Colonic mucosa (tissue), 4 donors: ENCODE data around the gene GPD1. TPM values are rescaled to one million over a fixed set of nuclear protein-coding genes. Genes with fewer than 3 reads are reported as not detected.
"Not testable (repeated sequence)": the region's sequence is repeated elsewhere in the genome, so short reads cannot be mapped to it uniquely, and the experiment has no call there.

Source experiments
- DNase-seq: peaks from one replicate; pipeline ENCODE4 v3.0.0-alpha.2; 2020
- H3K27ac ChIP-seq: fragments of 200-600 bp; one replicate; pipeline ENCODE4 v1.8.0; 2021
- H3K27me3 ChIP-seq: fragments of 200-600 bp; one replicate; pipeline ENCODE4 v1.8.0; 2021
- H3K36me3 ChIP-seq: fragments of 200-600 bp; one replicate; pipeline ENCODE4 v1.8.0; 2021
- H3K4me1 ChIP-seq: fragments of 200-600 bp; one replicate; pipeline ENCODE4 v1.8.0; 2021; ENCODE audit warnings: mild to moderate bottlenecking
- H3K4me3 ChIP-seq: fragments of 200-600 bp; one replicate; pipeline ENCODE4 v1.8.0; 2021
- H3K9ac ChIP-seq, 2 donors: one replicate each; pipeline ENCODE4 v1.7.0; 2013; ENCODE audit warnings: control low read depth in 2 of 2, low read depth in 2 of 2, low read length in 2 of 2
- H3K9me3 ChIP-seq: fragments of 200-600 bp; one replicate; pipeline ENCODE4 v1.8.0; 2021
- intact Hi-C: fragments of 100-400 bp; cut with DNase I; formaldehyde crosslinking; loops from one replicate; pipeline ENCODE4 v1.14.1; 2022
- total RNA-seq, 2 donors: library from RNA; stranded (reverse); fragmentation: NEBNext Ultra II Directional in 1 of 2; extraction: Animal tissue kit (Norgen Biotek cat#: 25700) in 1 of 2; gene quantifications; one replicate each; pipeline ENCODE4 v1.2.1, GENCODE V29; 2021
- TF ChIP-seq, protein P1 (sequence below): fragments of 200-600 bp; IDR thresholded peaks from one replicate; pipeline ENCODE4 v1.8.0; 2022; ENCODE audit warnings: antibody characterized with exemption, mild to moderate bottlenecking
- donor health status: healthy.
- donor health status: DM: no; HTN: no; CAD: no.
- donor health status: DM: no; HTN: no; CAD: no.

Gene GPD1
- total RNA-seq, 2 donors from 2014 or later, result 2.1 to 3.4 TPM

DNA sequence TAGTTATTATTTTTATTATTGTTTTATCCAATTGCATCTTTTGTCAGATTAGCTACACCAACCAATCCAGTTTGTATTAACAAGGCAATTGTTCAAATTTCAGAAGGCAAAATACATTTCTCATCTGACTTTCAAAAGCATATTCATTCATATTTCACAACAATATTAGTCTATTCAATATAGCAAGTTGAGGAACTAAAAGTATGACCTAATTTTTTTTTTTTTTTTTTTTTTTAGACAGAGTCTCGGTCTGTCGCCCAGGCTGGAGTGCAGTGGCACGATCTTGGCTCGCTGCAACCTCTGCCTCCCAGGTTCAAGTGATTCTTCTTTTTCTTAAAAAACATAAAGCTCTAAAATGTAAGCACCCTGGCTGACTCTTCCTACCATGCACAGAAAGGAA, 25.5 kb downstream of the GPD1 start:
- no peaks in the 10 kb centered on the region for H3K27me3 ChIP-seq
- H3K4me3 ChIP-seq, result no peak overlapping the region
- H3K9ac ChIP-seq, result no peak overlapping the region
- no peak for DNase-seq
- TF ChIP-seq, protein P1, sequence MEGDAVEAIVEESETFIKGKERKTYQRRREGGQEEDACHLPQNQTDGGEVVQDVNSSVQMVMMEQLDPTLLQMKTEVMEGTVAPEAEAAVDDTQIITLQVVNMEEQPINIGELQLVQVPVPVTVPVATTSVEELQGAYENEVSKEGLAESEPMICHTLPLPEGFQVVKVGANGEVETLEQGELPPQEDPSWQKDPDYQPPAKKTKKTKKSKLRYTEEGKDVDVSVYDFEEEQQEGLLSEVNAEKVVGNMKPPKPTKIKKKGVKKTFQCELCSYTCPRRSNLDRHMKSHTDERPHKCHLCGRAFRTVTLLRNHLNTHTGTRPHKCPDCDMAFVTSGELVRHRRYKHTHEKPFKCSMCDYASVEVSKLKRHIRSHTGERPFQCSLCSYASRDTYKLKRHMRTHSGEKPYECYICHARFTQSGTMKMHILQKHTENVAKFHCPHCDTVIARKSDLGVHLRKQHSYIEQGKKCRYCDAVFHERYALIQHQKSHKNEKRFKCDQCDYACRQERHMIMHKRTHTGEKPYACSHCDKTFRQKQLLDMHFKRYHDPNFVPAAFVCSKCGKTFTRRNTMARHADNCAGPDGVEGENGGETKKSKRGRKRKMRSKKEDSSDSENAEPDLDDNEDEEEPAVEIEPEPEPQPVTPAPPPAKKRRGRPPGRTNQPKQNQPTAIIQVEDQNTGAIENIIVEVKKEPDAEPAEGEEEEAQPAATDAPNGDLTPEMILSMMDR, result no peak
- no peaks in the 10 kb centered on the region for H3K36me3 ChIP-seq
- no peaks in the 10 kb centered on the region for H3K9me3 ChIP-seq
- no peak overlapping the region for H3K27ac ChIP-seq
- no peaks in the 10 kb centered on the region for H3K4me1 ChIP-seq
- intact Hi-C loops, result no loop called here

DNA sequence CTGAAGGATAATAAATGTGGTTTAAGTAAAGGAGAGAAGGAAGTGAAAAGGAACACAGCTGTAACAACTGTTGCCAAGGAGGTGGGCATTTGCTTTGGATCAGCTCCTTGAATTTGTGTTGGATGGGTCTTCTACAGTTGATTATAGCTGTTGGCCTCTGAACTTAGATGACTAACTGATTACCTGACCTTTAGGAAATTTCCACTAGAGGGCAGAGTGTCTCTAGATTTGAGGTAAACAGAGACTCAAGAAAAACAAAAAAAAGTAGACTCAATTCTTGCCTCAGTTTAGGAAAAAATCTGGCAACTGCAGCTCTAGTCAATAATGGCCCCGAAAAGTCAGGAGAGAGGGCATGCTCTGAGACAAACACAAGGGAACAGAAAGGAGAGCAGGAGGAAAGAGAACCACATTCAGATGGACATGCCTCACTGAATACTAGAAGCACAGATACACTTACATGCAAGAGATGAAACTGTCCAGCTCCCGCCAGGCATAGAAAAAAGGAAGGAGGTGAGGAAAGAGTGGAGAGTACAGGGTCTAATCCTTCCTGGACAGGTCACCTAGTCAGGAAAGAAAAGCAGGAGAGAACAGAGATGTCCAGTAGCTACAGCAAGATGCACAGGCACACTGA, 28.8 kb downstream of the GPD1 start:
- Histone ChIP-seq H3K27ac (no peak overlapping the region), H3K9ac (no peak overlapping the region), H3K4me1 (no peaks in the 10 kb centered on the region), H3K36me3 (peaks cover 3% of the 10 kb centered on the region), H3K9me3 (no peaks in the 10 kb centered on the region), H3K4me3 (no peak overlapping the region), H3K27me3 (no peaks in the 10 kb centered on the region)
- no peak for DNase-seq
- TF ChIP-seq, protein P1, result peak; percentile 59
- intact Hi-C loops, result loop anchor here (5.0 kb wide), 2 partner anchors 45 to 185 kb away; no protein-coding TSS in a partner anchor

DNA sequence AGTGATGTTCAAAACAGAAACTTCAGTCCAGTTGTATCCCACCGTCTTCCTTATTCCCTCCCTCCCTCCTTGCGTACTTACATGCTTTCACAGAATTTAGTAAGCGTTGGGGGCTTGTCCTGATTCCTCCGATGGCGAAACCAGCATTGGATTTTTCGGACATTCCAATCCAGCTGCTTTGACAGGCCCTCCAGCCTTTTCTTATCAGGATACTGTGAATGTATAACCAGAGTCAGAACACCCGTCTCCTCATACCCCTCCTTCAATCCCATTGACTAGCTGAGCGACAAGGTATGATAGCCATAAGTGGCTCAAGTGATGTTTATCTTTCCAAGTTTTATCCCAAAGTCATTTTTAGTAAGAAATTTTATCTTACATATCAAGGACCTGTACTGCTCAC, 39.2 kb downstream of the GPD1 start:
- H3K4me3 ChIP-seq, result no peak overlapping the region
- H3K27ac ChIP-seq, result no peak overlapping the region
- no peaks in the 10 kb centered on the region for H3K36me3 ChIP-seq
- no peaks in the 10 kb centered on the region for H3K27me3 ChIP-seq
- TF ChIP-seq, protein P1, result no peak
- no peak overlapping the region for H3K9ac ChIP-seq
- no peaks in the 10 kb centered on the region for H3K9me3 ChIP-seq
- no peaks in the 10 kb centered on the region for H3K4me1 ChIP-seq
- intact Hi-C loops, result no loop called here
- no peak for DNase-seq

DNA sequence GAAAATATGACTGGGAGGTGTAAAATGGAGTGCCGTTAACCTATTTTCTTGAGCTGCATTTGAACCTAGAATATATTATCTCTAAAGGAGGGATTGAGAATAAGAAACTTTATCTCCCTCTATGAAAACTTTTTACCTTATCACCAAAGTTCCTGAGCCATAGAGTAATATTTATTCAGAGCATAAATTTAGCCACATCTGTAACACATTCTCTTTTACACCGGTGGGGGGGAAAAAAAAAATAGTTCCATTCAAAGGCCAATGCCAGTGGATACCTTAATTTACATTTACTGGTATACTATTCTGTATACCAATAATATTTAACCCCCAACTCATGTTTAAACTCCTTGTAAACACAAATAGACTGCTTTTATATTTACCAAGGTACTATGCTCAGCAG, 41.6 kb downstream of the GPD1 start:
- H3K4me3 ChIP-seq, result no peak overlapping the region
- intact Hi-C loops, result no loop called here

DNA sequence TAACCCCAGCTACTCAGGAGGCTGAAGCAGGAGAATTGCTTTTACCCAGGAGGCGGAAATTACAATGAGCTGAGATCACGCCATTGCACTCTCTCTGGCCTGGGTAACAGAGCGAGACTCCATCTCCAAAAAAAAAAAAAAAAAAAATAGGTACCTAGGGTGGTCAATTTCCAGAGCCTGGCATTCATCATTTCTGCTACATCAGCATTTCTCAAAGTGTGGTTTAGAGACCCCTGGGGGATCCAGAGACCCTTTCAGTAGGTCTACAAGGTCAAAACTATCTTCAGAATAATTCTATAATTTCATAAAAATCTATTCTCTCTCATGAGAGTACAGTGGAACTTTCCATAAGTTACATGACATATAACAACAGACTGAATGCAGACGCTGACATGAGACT, 43.5 kb downstream of the GPD1 start:
- no peak overlapping the region for H3K4me3 ChIP-seq
- no peaks in the 10 kb centered on the region for H3K9me3 ChIP-seq
- no peak for DNase-seq
- TF ChIP-seq, protein P1, result no peak
- no peaks in the 10 kb centered on the region for H3K27me3 ChIP-seq
- H3K36me3 ChIP-seq, result no peaks in the 10 kb centered on the region
- intact Hi-C loops, result no loop called here
- H3K9ac ChIP-seq, result no peak overlapping the region
- H3K4me1 ChIP-seq, result no peaks in the 10 kb centered on the region
- no peak overlapping the region for H3K27ac ChIP-seq

More for the DNA sequence above, 41.6 kb downstream of the GPD1 start:
- Histone ChIP-seq H3K27ac (no peak overlapping the region), H3K27me3 (no peaks in the 10 kb centered on the region), H3K36me3 (no peaks in the 10 kb centered on the region), H3K9ac (no peak overlapping the region), H3K9me3 (no peaks in the 10 kb centered on the region), H3K4me1 (no peaks in the 10 kb centered on the region)
- TF ChIP-seq, protein P1, result no peak
- no peak for DNase-seq

DNA sequence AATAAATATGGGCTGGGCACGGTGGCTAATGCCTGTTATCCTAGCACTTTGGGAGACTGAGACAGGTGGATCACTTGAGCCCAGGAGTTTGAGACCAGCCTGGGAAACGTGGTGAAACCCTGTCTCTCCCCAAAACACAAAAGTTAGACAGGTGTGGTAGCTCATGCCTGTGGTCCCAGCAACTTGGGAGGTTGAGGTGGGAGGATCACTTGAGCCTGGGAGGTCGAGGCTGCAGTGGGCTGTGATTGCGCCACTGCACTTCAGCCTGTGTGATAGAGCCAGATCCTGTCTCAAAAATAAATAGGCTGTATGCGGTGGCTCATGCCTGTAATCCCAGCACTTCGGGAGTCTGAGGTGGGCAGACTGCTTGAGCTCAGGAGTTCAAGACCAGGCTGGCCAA, 44.2 kb downstream of the GPD1 start:
- H3K27me3 ChIP-seq, H3K9ac ChIP-seq, DNase-seq, H3K27ac ChIP-seq, H3K4me1 ChIP-seq, H3K9me3 ChIP-seq, intact Hi-C loops, H3K4me3 ChIP-seq, H3K36me3 ChIP-seq: not testable (repeated sequence)
